ENCODE data around the gene PLCD1.

- TF ChIP-seq CTCF (IDR thresholded peaks at IDR 0.05) (no peak), POLR2A (IDR thresholded peaks at IDR 0.05) (no peak)
Measured at GRCh38 chr3:37957539-37957936, 71.9 kb downstream of the PLCD1 start.

Data from uterus (tissue), 2 donors.